GM18517 (cell line): ENCODE measurements around the gene GAREM2.

Source experiments
- ATAC-seq: cut with Tn5 transposase; IDR thresholded peaks from one replicate; pipeline ENCODE4 v1.9.1; 2021; ENCODE audit warnings: mild to moderate bottlenecking, moderate library complexity; ENCODE audit not compliant: unreplicated experiment

The GAREM2 gene

GRCh38 chr2:26185954-26186770 is 13.3 kb downstream of the GAREM2 start:
- no peak for ATAC-seq

GRCh38 chr2:26187114-26187513 is 14.2 kb downstream of the GAREM2 start:
- no peak for ATAC-seq

- no peak for ATAC-seq
Measured at GRCh38 chr2:26187537-26188104, 14.7 kb downstream of the GAREM2 start.

GRCh38 chr2:26189123-26189522 is 16.2 kb downstream of the GAREM2 start:
- ATAC-seq = no peak

- ATAC-seq = no peak
Measured at GRCh38 chr2:26189751-26190150, 16.9 kb downstream of the GAREM2 start.

- no peak for ATAC-seq
Measured at GRCh38 chr2:26190369-26190768, 17.5 kb downstream of the GAREM2 start.

- no peak for ATAC-seq
Measured at GRCh38 chr2:26191316-26192159, 18.6 kb downstream of the GAREM2 start.

- no peak for ATAC-seq
Measured at GRCh38 chr2:26193578-26194231, 20.8 kb downstream of the GAREM2 start.

- no peak for ATAC-seq
Measured at GRCh38 chr2:26195040-26195984, 22.4 kb downstream of the GAREM2 start.

- ATAC-seq = no peak
Measured at GRCh38 chr2:26196683-26197418, 24.0 kb downstream of the GAREM2 start.

GRCh38 chr2:26197516-26197915 is 24.6 kb downstream of the GAREM2 start:
- ATAC-seq = no peak

- no peak for ATAC-seq
Measured at GRCh38 chr2:26202981-26203490, 30.1 kb downstream of the GAREM2 start.

GRCh38 chr2:26203906-26204305 is 31.0 kb downstream of the GAREM2 start:
- no peak for ATAC-seq

- no peak for ATAC-seq
Measured at GRCh38 chr2:26212011-26212410, 39.1 kb downstream of the GAREM2 start.

GRCh38 chr2:26214759-26215158 is 41.9 kb downstream of the GAREM2 start:
- ATAC-seq = no peak

- ATAC-seq = no peak
Measured at GRCh38 chr2:26215833-26216232, 42.9 kb downstream of the GAREM2 start.

- no peak for ATAC-seq
Measured at GRCh38 chr2:26216587-26216986, 43.7 kb downstream of the GAREM2 start.

- ATAC-seq = no peak
Measured at GRCh38 chr2:26217720-26218119, 44.8 kb downstream of the GAREM2 start.

GRCh38 chr2:26223018-26223417 is 50.1 kb downstream of the GAREM2 start:
- no peak for ATAC-seq
